ELF-1 (cell line): ENCODE measurements around the gene DSE.

ENCODE experiments used
- DNase-seq: peaks from one replicate; pipeline ENCODE4 v3.0.0-alpha.2; 2016; ENCODE audit warnings: low read depth, low spot score

Gene DSE

GRCh38 chr6:116447052-116447451, 76.3 kb downstream of the DSE start:
- DNase-seq = no peak

GRCh38 chr6:116447496-116448011, 76.8 kb downstream of the DSE start:
- DNase-seq = no peak

GRCh38 chr6:116449565-116449964, 78.8 kb downstream of the DSE start:
- no peak for DNase-seq

- no peak for DNase-seq
Observed at GRCh38 chr6:116450185-116450710, 79.5 kb downstream of the DSE start.

GRCh38 chr6:116450769-116451740, 80.3 kb downstream of the DSE start:
- DNase-seq = no peak

GRCh38 chr6:116451916-116452315, 81.2 kb downstream of the DSE start:
- no peak for DNase-seq

- DNase-seq = no peak
Observed at GRCh38 chr6:116452531-116452930, 81.8 kb downstream of the DSE start.

- no peak for DNase-seq
Observed at GRCh38 chr6:116456106-116456505, 85.4 kb downstream of the DSE start.

GRCh38 chr6:116456927-116457326, 86.2 kb downstream of the DSE start:
- DNase-seq = no peak

- no peak for DNase-seq
Observed at GRCh38 chr6:116458264-116458663, 87.5 kb downstream of the DSE start.

- no peak for DNase-seq
Observed at GRCh38 chr6:116459927-116460326, 89.2 kb downstream of the DSE start.

- no peak for DNase-seq
Observed at GRCh38 chr6:116461331-116461931, 90.7 kb downstream of the DSE start, which contains the start of gene CALHM6. Gene CALHM6, plus strand, starts transcription at chr6:116461375. Its CDS starts 555 bp downstream, at chr6:116461930.

- peak; percentile 92 for DNase-seq
Observed at GRCh38 chr6:116461932-116462885, 91.5 kb downstream of the DSE start.

- no peak for DNase-seq
Observed at GRCh38 chr6:116463301-116463700, 92.6 kb downstream of the DSE start.

GRCh38 chr6:116465246-116465645, 94.5 kb downstream of the DSE start:
- no peak for DNase-seq

GRCh38 chr6:116467096-116467495, 96.3 kb downstream of the DSE start:
- DNase-seq = no peak

- no peak for DNase-seq
Observed at GRCh38 chr6:116467514-116467913, 96.8 kb downstream of the DSE start.

GRCh38 chr6:116468293-116468692, 97.5 kb downstream of the DSE start:
- DNase-seq = no peak

- no peak for DNase-seq
Observed at GRCh38 chr6:116471531-116471930, 100.8 kb downstream of the DSE start.

- DNase-seq = no peak
Observed at GRCh38 chr6:116472706-116473105, 102.0 kb downstream of the DSE start.

- DNase-seq = no peak
Observed at GRCh38 chr6:116475141-116475540, 104.4 kb downstream of the DSE start.
